Stimulated activated naive CD8-positive, alpha-beta T cell treated with anti-CD3 and anti-CD28 coated beads, Interleukin-15, Interleukin-2, amounts not matched to agents 100 ng/mL and 50 ng/mL, for 24 hours (primary cell): ENCODE measurements around the gene SIL1.

Experiments used
- H3K27ac Mint-ChIP-seq: one replicate; pipeline ENCODE4 v1.8.0; 2021; ENCODE audit warnings: mild to moderate bottlenecking, mixed read lengths
- H3K27me3 Mint-ChIP-seq: one replicate; pipeline ENCODE4 v1.8.0; 2021; ENCODE audit warnings: mixed read lengths
- H3K36me3 Mint-ChIP-seq: one replicate; pipeline ENCODE4 v1.8.0; 2021; ENCODE audit warnings: low read depth, mixed read lengths
- H3K4me1 Mint-ChIP-seq: one replicate; pipeline ENCODE4 v1.8.0; 2021; ENCODE audit warnings: low read depth, mixed read lengths
- H3K4me3 Mint-ChIP-seq: one replicate; pipeline ENCODE4 v1.8.0; 2021; ENCODE audit warnings: mild to moderate bottlenecking, mixed read lengths
- H3K9me3 Mint-ChIP-seq: one replicate; pipeline ENCODE4 v1.8.0; 2021; ENCODE audit warnings: mixed read lengths

SIL1 gene

GRCh38 chr5:139148306-139148705, 49.9 kb downstream of the SIL1 start:
- no peaks in the 10 kb centered on the region for H3K27me3 Mint-ChIP-seq
- peaks cover 4% of the 10 kb centered on the region for H3K36me3 Mint-ChIP-seq
- H3K9me3 Mint-ChIP-seq: no peaks in the 10 kb centered on the region
- peaks cover 52% of the 10 kb centered on the region for H3K4me1 Mint-ChIP-seq
- no peak overlapping the region for H3K27ac Mint-ChIP-seq
- H3K4me3 Mint-ChIP-seq: no peak overlapping the region

- Mint-ChIP-seq H3K36me3 (peaks cover 4% of the 10 kb centered on the region), H3K4me3 (no peak overlapping the region), H3K4me1 (peaks cover 52% of the 10 kb centered on the region), H3K9me3 (no peaks in the 10 kb centered on the region), H3K27me3 (no peaks in the 10 kb centered on the region), H3K27ac (no peak overlapping the region)
Measured at GRCh38 chr5:139147483-139148087, 50.6 kb downstream of the SIL1 start.

GRCh38 chr5:139146809-139147482, 51.2 kb downstream of the SIL1 start:
- H3K4me3 Mint-ChIP-seq: no peak overlapping the region
- H3K4me1 Mint-ChIP-seq: peaks cover 58% of the 10 kb centered on the region
- peak overlapping the region; percentile 38 for H3K27ac Mint-ChIP-seq
- H3K36me3 Mint-ChIP-seq: peaks cover 4% of the 10 kb centered on the region
- H3K9me3 Mint-ChIP-seq: no peaks in the 10 kb centered on the region
- no peaks in the 10 kb centered on the region for H3K27me3 Mint-ChIP-seq

- Mint-ChIP-seq H3K36me3 (peaks cover 4% of the 10 kb centered on the region), H3K4me3 (no peak overlapping the region), H3K9me3 (no peaks in the 10 kb centered on the region), H3K27ac (no peak overlapping the region), H3K4me1 (peaks cover 63% of the 10 kb centered on the region), H3K27me3 (no peaks in the 10 kb centered on the region)
Measured at GRCh38 chr5:139141446-139142204, 56.5 kb downstream of the SIL1 start.

- Mint-ChIP-seq H3K4me1 (peaks cover 61% of the 10 kb centered on the region), H3K27ac (peak overlapping the region; percentile 49), H3K4me3 (no peak overlapping the region), H3K36me3 (peaks cover 9% of the 10 kb centered on the region), H3K27me3 (no peaks in the 10 kb centered on the region), H3K9me3 (no peaks in the 10 kb centered on the region)
Measured at GRCh38 chr5:139140591-139141071, 57.5 kb downstream of the SIL1 start.

GRCh38 chr5:139138809-139139208, 59.4 kb downstream of the SIL1 start:
- H3K27me3 Mint-ChIP-seq: no peaks in the 10 kb centered on the region
- peaks cover 5% of the 10 kb centered on the region for H3K36me3 Mint-ChIP-seq
- H3K4me3 Mint-ChIP-seq: no peak overlapping the region
- no peaks in the 10 kb centered on the region for H3K9me3 Mint-ChIP-seq
- peaks cover 44% of the 10 kb centered on the region for H3K4me1 Mint-ChIP-seq
- H3K27ac Mint-ChIP-seq: no peak overlapping the region

- H3K4me3 Mint-ChIP-seq: no peak overlapping the region
Measured at GRCh38 chr5:139138109-139138508, 60.1 kb downstream of the SIL1 start.

GRCh38 chr5:139137697-139138096, 60.5 kb downstream of the SIL1 start:
- Mint-ChIP-seq H3K27ac (no peak overlapping the region), H3K4me3 (no peak overlapping the region), H3K36me3 (peaks cover 5% of the 10 kb centered on the region), H3K9me3 (no peaks in the 10 kb centered on the region), H3K27me3 (no peaks in the 10 kb centered on the region), H3K4me1 (peaks cover 40% of the 10 kb centered on the region)

More at GRCh38 chr5:139138109-139138508, 60.1 kb downstream of the SIL1 start:
- H3K36me3 Mint-ChIP-seq: peaks cover 5% of the 10 kb centered on the region
- H3K27ac Mint-ChIP-seq: no peak overlapping the region
- H3K27me3 Mint-ChIP-seq: no peaks in the 10 kb centered on the region
- H3K9me3 Mint-ChIP-seq: no peaks in the 10 kb centered on the region
- peaks cover 40% of the 10 kb centered on the region for H3K4me1 Mint-ChIP-seq

- no peaks in the 10 kb centered on the region for H3K9me3 Mint-ChIP-seq
- H3K4me1 Mint-ChIP-seq: peaks cover 20% of the 10 kb centered on the region
- peaks cover 5% of the 10 kb centered on the region for H3K36me3 Mint-ChIP-seq
- no peak overlapping the region for H3K4me3 Mint-ChIP-seq
- no peak overlapping the region for H3K27ac Mint-ChIP-seq
- H3K27me3 Mint-ChIP-seq: no peaks in the 10 kb centered on the region
Measured at GRCh38 chr5:139134906-139135305, 63.3 kb downstream of the SIL1 start.

GRCh38 chr5:139133282-139133681, 64.9 kb downstream of the SIL1 start:
- Mint-ChIP-seq H3K9me3 (no peaks in the 10 kb centered on the region), H3K27me3 (no peaks in the 10 kb centered on the region), H3K4me1 (peaks cover 6% of the 10 kb centered on the region), H3K4me3 (no peak overlapping the region), H3K36me3 (peaks cover 5% of the 10 kb centered on the region), H3K27ac (no peak overlapping the region)

- no peak overlapping the region for H3K27ac Mint-ChIP-seq
- H3K9me3 Mint-ChIP-seq: no peaks in the 10 kb centered on the region
- H3K27me3 Mint-ChIP-seq: no peaks in the 10 kb centered on the region
- peaks cover 5% of the 10 kb centered on the region for H3K36me3 Mint-ChIP-seq
- H3K4me3 Mint-ChIP-seq: no peak overlapping the region
- no peaks in the 10 kb centered on the region for H3K4me1 Mint-ChIP-seq
Measured at GRCh38 chr5:139132515-139132914, 65.7 kb downstream of the SIL1 start.

- H3K4me3 Mint-ChIP-seq: no peak overlapping the region
- no peaks in the 10 kb centered on the region for H3K9me3 Mint-ChIP-seq
- H3K27ac Mint-ChIP-seq: no peak overlapping the region
- H3K4me1 Mint-ChIP-seq: no peaks in the 10 kb centered on the region
- no peaks in the 10 kb centered on the region for H3K27me3 Mint-ChIP-seq
- peaks cover 5% of the 10 kb centered on the region for H3K36me3 Mint-ChIP-seq
Measured at GRCh38 chr5:139131921-139132432, 66.2 kb downstream of the SIL1 start.

- no peaks in the 10 kb centered on the region for H3K9me3 Mint-ChIP-seq
- peaks cover 4% of the 10 kb centered on the region for H3K36me3 Mint-ChIP-seq
- no peak overlapping the region for H3K4me3 Mint-ChIP-seq
- no peak overlapping the region for H3K27ac Mint-ChIP-seq
- no peaks in the 10 kb centered on the region for H3K4me1 Mint-ChIP-seq
- no peaks in the 10 kb centered on the region for H3K27me3 Mint-ChIP-seq
Measured at GRCh38 chr5:139131465-139131864, 66.7 kb downstream of the SIL1 start.

- Mint-ChIP-seq H3K36me3 (peaks cover under 1% of the 10 kb centered on the region), H3K9me3 (no peaks in the 10 kb centered on the region), H3K27me3 (no peaks in the 10 kb centered on the region), H3K4me1 (no peaks in the 10 kb centered on the region), H3K27ac (no peak overlapping the region), H3K4me3 (no peak overlapping the region)
Measured at GRCh38 chr5:139131062-139131461, 67.1 kb downstream of the SIL1 start.

- Mint-ChIP-seq H3K27ac (no peak overlapping the region), H3K27me3 (no peaks in the 10 kb centered on the region), H3K4me3 (no peak overlapping the region), H3K36me3 (peaks cover 3% of the 10 kb centered on the region), H3K9me3 (no peaks in the 10 kb centered on the region), H3K4me1 (no peaks in the 10 kb centered on the region)
Measured at GRCh38 chr5:139130214-139130613, 68.0 kb downstream of the SIL1 start.
